ENCODE data around the gene SPTSSB.

DNA sequence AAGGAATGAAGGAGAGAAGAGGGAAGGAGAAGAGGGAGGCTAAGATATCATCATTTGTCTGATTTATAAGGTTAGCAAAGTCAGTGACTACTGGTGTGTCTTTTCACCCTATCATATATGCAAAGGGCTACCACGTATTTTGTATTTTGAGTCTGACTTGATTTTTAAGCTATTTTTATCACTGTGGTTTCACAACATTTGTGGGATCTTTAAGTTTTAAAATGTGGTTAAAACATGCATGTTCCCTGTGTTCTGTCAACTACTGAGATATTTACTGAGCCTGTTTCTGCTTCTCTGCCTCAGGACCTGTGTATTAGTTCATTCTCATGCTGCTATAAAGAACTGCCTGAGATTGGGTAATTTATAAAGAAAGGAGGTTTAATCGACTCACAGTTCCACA lies 22.5 kb upstream of the SPTSSB start:
- TF ChIP-seq GATA2 (IDR thresholded peaks at IDR 0.05; ENCODE audit: low read depth, low read length) (no peak), GATA3 (IDR thresholded peaks at IDR 0.05; ENCODE audit: low read depth, low read length) (no peak)
